ENCODE data around the gene ST7.

ST7 gene

DNA sequence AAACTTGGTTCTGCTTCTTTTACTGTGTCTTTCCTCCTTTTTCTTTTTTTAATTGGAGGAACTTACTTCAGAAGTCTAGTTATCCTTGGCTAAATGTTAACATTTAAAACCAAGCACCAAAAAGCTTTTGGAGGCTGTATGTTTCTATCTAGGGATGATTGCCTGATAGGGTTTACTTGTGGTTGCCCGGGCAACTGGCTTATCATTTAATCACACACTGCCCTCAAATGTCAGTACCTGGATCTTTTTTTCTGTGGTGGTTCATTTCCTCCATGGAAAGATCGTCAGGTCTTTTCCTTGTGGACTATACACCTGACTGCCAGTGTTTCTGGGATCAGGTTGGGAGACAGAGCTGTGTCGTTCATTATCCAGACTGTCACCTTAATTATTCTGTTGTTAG, 196.4 kb downstream of the ST7 start:
- Histone ChIP-seq H3K4me1 (ENCODE audit: control insufficient read depth in 5 of 5, insufficient read depth in 5 of 5, low read length in 5 of 5) (peaks cover 0 to 4% (median 0%) of the 10 kb centered on the region in 5 donors), H3K36me3 (ENCODE audit: control insufficient read depth in 5 of 5, insufficient read depth in 5 of 5, low read length in 5 of 5) (no peaks in the 10 kb centered on the region)

DNA sequence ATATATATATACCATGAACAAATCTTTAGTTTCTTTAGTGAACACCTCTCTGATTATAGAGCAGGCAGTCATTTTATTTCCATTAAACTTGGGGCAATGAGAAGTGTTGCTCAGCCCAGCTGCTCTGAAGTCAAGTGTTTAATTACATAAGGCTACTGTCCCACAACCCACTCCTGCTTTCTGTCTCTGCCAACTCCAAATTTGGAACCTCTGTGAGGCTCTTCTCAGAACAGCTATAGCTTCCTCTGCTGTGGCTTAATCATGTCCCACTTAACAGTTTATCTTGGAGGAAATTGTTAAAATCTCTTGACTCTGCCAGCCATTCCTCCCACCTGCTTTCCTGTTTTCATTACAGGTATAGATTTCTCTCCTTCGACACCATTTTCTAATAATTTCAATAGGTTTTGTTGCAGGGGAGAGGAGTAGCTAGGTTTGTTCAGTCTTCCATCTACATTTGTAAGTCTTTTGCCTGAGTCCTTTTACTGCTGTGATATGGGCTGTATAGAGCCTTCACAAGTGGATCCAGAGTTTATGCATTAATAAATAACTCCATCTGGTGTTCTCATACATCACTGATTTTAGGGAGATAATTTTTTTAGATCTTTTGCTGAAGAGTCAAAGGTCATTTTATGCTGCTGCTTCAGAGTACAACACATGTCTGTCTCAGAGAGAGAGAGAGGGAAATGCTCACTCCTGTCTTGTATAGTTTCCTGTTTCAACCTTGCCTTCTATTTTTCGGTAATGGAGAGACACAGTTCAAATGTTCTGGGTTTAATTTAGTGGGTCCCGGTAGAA, 199.1 kb downstream of the ST7 start:
- no peaks in the 10 kb centered on the region for H3K9me3 ChIP-seq (ENCODE audit: control insufficient read depth in 5 of 5, low read length in 5 of 5)
- no peak overlapping the region for H3K27ac ChIP-seq (ENCODE audit: low read depth, low read length)
- H3K27me3 ChIP-seq (ENCODE audit: control insufficient read depth in 5 of 5, insufficient read depth in 4 of 5, low read length in 5 of 5): no peaks in the 10 kb centered on the region
- H3K36me3 ChIP-seq (ENCODE audit: control insufficient read depth in 5 of 5, insufficient read depth in 5 of 5, low read length in 5 of 5): no peaks in the 10 kb centered on the region
- H3K4me1 ChIP-seq (ENCODE audit: control insufficient read depth in 5 of 5, insufficient read depth in 5 of 5, low read length in 5 of 5): peaks cover 0 to 3% (median 2%) of the 10 kb centered on the region in 5 donors
- no peak overlapping the region for H3K9ac ChIP-seq (ENCODE audit: low read length in 5 of 5)
- H3K4me3 ChIP-seq (ENCODE audit: low read depth in 1 of 5, low read length in 5 of 5): no peak overlapping the region

More for the DNA sequence above, 196.4 kb downstream of the ST7 start:
- Histone ChIP-seq H3K4me3 (ENCODE audit: low read depth in 1 of 5, low read length in 5 of 5) (no peak overlapping the region), H3K27me3 (ENCODE audit: control insufficient read depth in 5 of 5, insufficient read depth in 4 of 5, low read length in 5 of 5) (no peaks in the 10 kb centered on the region), H3K9me3 (ENCODE audit: control insufficient read depth in 5 of 5, low read length in 5 of 5) (no peaks in the 10 kb centered on the region), H3K9ac (ENCODE audit: low read length in 5 of 5) (no peak overlapping the region), H3K27ac (ENCODE audit: low read depth, low read length) (no peak overlapping the region)

DNA sequence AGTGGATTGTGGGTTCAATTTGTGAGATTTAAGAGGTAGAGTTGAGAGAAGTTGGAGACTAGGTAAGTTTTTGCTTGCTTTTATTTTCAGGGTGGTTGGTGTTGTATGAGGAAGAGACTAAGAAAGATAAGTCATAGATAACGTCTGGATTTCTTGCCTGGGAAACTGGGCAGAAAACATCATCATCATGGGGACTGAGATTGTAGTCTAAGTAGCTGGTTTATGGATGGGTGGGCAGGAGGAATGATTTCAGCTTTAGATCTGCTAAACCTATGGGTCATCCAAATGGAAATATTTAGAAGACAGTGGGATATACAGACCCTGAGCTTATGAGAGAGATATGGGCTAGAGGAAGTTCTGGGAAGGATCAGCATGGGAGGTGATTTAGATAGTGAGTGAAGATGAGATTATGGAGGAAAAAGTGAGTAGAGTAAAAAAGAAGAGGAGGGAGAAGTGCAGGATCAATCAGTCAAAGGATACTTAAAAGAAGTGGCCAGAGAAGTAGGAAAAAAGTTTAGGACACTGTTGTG, 199.8 kb downstream of the ST7 start:
- H3K9me3 ChIP-seq (ENCODE audit: control insufficient read depth in 5 of 5, low read length in 5 of 5): no peaks in the 10 kb centered on the region
- no peak overlapping the region for H3K27ac ChIP-seq (ENCODE audit: low read depth, low read length)
- no peaks in the 10 kb centered on the region for H3K36me3 ChIP-seq (ENCODE audit: control insufficient read depth in 5 of 5, insufficient read depth in 5 of 5, low read length in 5 of 5)
- H3K4me1 ChIP-seq (ENCODE audit: control insufficient read depth in 5 of 5, insufficient read depth in 5 of 5, low read length in 5 of 5): peaks cover 0 to 10% (median 8%) of the 10 kb centered on the region in 5 donors
- no peak overlapping the region for H3K9ac ChIP-seq (ENCODE audit: low read length in 5 of 5)
- no peak overlapping the region for H3K4me3 ChIP-seq (ENCODE audit: low read depth in 1 of 5, low read length in 5 of 5)
- H3K27me3 ChIP-seq (ENCODE audit: control insufficient read depth in 5 of 5, insufficient read depth in 4 of 5, low read length in 5 of 5): no peaks in the 10 kb centered on the region

DNA sequence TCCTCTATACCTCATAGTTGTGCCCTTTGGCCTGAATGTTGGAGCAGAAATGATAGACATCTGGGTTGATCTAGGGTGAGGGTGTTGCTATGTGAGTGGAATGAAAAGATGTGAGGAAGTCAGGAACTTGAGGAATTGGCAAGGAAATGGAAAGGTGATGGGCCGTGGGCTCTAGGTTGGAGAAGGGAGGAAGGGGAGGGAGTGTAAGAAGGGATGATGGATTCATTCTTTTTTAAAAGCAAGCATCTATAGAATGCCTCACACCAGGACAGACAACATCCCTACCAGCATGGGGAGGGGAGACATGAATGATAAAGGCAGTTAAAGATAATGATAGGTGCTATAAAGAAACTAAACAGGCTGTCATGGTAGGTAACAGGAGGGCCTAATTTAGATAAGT, 201.4 kb downstream of the ST7 start:
- Histone ChIP-seq H3K27ac (ENCODE audit: low read depth, low read length) (no peak overlapping the region), H3K4me1 (ENCODE audit: control insufficient read depth in 5 of 5, insufficient read depth in 5 of 5, low read length in 5 of 5) (peaks cover 0 to 16% (median 8%) of the 10 kb centered on the region in 5 donors), H3K9ac (ENCODE audit: low read length in 5 of 5) (no peak overlapping the region), H3K4me3 (ENCODE audit: low read depth in 1 of 5, low read length in 5 of 5) (no peak overlapping the region), H3K27me3 (ENCODE audit: control insufficient read depth in 5 of 5, insufficient read depth in 4 of 5, low read length in 5 of 5) (no peaks in the 10 kb centered on the region), H3K36me3 (ENCODE audit: control insufficient read depth in 5 of 5, insufficient read depth in 5 of 5, low read length in 5 of 5) (no peaks in the 10 kb centered on the region), H3K9me3 (ENCODE audit: control insufficient read depth in 5 of 5, low read length in 5 of 5) (no peaks in the 10 kb centered on the region)

DNA sequence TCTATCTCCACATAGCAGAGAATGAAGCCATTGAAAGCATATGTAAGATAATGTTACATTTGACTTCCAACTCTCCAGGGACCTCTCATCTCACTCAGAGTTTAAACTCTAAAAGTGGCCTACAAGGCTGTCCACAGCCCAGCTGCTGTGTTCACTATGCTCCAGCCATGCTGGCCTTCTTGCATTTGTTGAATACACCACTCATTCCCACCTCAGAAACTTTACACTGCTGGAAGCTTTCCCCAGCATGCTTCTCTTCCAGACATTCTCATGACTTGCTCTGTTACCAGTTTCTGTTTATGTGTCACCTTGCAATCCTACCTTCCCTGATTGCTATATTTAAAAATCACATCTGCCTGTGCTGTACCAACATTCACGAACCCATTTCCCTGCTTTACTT, 202.4 kb downstream of the ST7 start:
- H3K4me1 ChIP-seq (ENCODE audit: control insufficient read depth in 5 of 5, insufficient read depth in 5 of 5, low read length in 5 of 5): peaks cover 0 to 16% (median 8%) of the 10 kb centered on the region in 5 donors
- no peaks in the 10 kb centered on the region for H3K36me3 ChIP-seq (ENCODE audit: control insufficient read depth in 5 of 5, insufficient read depth in 5 of 5, low read length in 5 of 5)
- H3K27me3 ChIP-seq (ENCODE audit: control insufficient read depth in 5 of 5, insufficient read depth in 4 of 5, low read length in 5 of 5): no peaks in the 10 kb centered on the region
- no peaks in the 10 kb centered on the region for H3K9me3 ChIP-seq (ENCODE audit: control insufficient read depth in 5 of 5, low read length in 5 of 5)
- H3K9ac ChIP-seq (ENCODE audit: low read length in 5 of 5): no peak overlapping the region
- H3K27ac ChIP-seq (ENCODE audit: low read depth, low read length): no peak overlapping the region
- H3K4me3 ChIP-seq (ENCODE audit: low read depth in 1 of 5, low read length in 5 of 5): no peak overlapping the region

DNA sequence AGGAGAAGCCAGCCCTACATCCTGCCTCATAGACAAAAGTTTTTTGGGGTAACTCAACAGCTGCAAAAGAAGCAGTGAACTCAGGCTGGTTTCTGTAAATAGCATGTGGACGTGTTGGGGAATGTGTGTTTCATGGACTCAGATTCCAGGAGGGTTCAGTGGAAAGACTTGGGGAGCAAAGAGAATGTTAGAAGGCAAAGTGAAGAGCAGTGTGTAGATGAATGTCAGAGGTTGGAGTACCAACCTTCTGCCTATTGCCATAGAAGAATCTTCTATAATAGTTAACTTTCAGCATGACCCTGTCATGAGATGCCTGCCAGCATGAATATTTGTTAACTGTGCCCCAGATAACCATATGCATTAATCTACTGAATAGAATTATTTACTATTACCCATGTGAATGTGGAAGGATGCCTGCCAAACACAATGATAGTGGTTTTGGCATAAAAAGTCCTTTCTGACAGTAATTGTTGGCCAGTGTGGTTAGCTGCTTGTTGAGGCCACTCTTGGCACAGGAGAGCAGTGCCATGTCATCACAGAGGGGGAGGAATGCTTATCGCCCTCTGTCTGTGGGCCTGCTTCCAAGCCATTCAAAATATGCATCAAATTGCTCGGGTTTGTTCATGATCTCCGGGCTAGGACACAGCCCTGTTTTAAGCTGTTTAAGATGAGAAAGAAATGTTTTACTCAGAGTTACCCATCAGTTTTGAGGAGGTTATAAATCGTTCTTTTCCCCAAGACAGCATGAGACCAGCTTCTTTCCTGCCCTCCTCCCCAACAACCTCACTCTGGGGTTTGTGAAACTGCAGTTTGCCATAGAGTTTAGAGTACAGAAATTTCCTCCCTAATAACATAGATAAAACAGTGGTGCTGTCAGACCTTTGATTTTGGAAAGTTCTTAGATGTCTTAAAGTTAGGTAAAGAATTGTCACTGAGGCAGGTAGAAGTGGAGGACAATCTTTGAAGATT, 204.2 kb downstream of the ST7 start:
- no peak overlapping the region for H3K9ac ChIP-seq (ENCODE audit: low read length in 5 of 5)
- H3K27ac ChIP-seq (ENCODE audit: low read depth, low read length): no peak overlapping the region
- H3K4me3 ChIP-seq (ENCODE audit: low read depth in 1 of 5, low read length in 5 of 5): no peak overlapping the region
- no peaks in the 10 kb centered on the region for H3K9me3 ChIP-seq (ENCODE audit: control insufficient read depth in 5 of 5, low read length in 5 of 5)
- no peaks in the 10 kb centered on the region for H3K36me3 ChIP-seq (ENCODE audit: control insufficient read depth in 5 of 5, insufficient read depth in 5 of 5, low read length in 5 of 5)
- H3K4me1 ChIP-seq (ENCODE audit: control insufficient read depth in 5 of 5, insufficient read depth in 5 of 5, low read length in 5 of 5): peaks cover 0 to 16% (median 8%) of the 10 kb centered on the region in 5 donors
- H3K27me3 ChIP-seq (ENCODE audit: control insufficient read depth in 5 of 5, insufficient read depth in 4 of 5, low read length in 5 of 5): no peaks in the 10 kb centered on the region

DNA sequence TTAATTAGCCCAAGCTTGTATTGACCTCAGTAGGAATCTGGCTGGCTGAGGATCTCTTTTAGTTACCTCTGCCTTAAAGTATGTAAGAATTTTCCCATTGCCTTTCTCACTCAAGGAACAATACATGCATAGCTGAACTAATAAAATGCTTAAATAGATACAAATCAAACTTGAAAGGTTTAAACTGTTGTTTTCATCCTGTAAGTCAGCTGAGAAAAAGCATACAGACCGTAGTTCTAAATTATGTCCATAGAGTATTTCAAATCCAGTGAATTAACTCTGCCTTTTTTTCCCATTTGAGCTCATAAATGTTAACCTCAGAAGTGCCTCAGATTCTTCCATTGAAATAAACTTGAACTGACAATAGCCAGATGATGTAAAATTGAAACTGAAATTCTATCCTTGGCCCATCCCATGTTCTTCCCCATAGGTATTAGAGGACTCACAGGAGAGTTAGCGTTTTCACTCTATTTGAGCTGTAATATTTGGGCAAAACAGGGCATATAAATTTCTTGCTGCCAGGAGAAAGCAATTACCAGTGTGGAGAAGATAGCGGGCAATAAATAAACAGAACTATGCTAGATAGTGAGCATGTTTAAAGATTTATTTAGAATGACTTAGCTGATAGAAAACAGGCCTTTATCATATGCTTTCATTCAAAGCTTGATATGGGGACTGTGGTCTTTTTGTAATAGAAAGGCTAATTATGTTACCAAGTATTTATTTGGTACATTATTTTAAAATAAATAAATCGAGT, 205.8 kb downstream of the ST7 start:
- no peaks in the 10 kb centered on the region for H3K9me3 ChIP-seq (ENCODE audit: control insufficient read depth in 5 of 5, low read length in 5 of 5)
- no peaks in the 10 kb centered on the region for H3K27me3 ChIP-seq (ENCODE audit: control insufficient read depth in 5 of 5, insufficient read depth in 4 of 5, low read length in 5 of 5)
- no peak overlapping the region for H3K4me3 ChIP-seq (ENCODE audit: low read depth in 1 of 5, low read length in 5 of 5)
- H3K4me1 ChIP-seq (ENCODE audit: control insufficient read depth in 5 of 5, insufficient read depth in 5 of 5, low read length in 5 of 5): peaks cover 0 to 16% (median 8%) of the 10 kb centered on the region in 5 donors
- H3K36me3 ChIP-seq (ENCODE audit: control insufficient read depth in 5 of 5, insufficient read depth in 5 of 5, low read length in 5 of 5): no peaks in the 10 kb centered on the region
- H3K27ac ChIP-seq (ENCODE audit: low read depth, low read length): no peak overlapping the region
- H3K9ac ChIP-seq (ENCODE audit: low read length in 5 of 5): no peak overlapping the region

DNA sequence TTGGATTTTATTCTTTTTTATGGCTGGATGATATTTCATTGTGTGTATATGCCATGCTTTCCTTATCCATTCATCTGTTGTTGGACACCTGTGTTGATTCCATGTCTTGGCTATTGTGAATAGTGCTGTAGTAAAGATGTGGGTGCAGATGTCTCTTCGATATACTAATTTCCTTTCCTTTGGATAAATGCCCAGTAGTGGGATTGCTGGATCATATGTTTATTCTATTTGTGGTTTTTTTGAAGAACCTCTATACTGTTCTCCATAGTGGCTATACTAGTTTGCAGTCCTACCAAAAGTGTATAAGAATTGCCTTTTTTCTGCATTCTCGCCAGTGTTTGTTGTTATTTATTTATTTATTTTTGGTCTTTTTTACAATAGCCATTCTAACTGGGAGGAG, 209.8 kb downstream of the ST7 start:
- Histone ChIP-seq H3K9ac (ENCODE audit: low read length in 5 of 5) (no peak overlapping the region), H3K4me3 (ENCODE audit: low read depth in 1 of 5, low read length in 5 of 5) (no peak overlapping the region), H3K27ac (ENCODE audit: low read depth, low read length) (no peak overlapping the region), H3K4me1 (ENCODE audit: control insufficient read depth in 5 of 5, insufficient read depth in 5 of 5, low read length in 5 of 5) (peaks cover 0 to 7% (median 2%) of the 10 kb centered on the region in 5 donors), H3K9me3 (ENCODE audit: control insufficient read depth in 5 of 5, low read length in 5 of 5) (no peaks in the 10 kb centered on the region), H3K36me3 (ENCODE audit: control insufficient read depth in 5 of 5, insufficient read depth in 5 of 5, low read length in 5 of 5) (no peaks in the 10 kb centered on the region), H3K27me3 (ENCODE audit: control insufficient read depth in 5 of 5, insufficient read depth in 4 of 5, low read length in 5 of 5) (no peaks in the 10 kb centered on the region)

DNA sequence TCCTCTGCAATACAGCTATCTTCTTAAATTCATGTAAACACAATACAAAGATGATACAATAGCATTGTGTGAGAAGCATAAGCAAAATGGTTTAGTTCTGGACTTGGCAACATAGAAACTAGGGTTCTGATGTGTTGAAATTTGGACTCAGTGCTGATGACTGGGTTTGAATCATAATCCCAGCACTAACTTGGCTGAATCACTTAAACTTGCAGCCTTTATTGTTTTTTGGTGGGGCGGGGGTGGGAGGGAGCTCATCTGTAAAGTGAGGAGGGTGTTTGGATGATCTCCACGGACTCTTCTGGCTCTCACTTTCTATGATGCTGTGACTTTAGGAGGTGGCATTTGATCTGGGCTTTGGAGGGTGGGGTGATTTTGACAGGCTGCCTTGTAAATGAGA, 211.3 kb downstream of the ST7 start:
- H3K27ac ChIP-seq (ENCODE audit: low read depth, low read length): no peak overlapping the region
- no peak overlapping the region for H3K9ac ChIP-seq (ENCODE audit: low read length in 5 of 5)
- H3K4me1 ChIP-seq (ENCODE audit: control insufficient read depth in 5 of 5, insufficient read depth in 5 of 5, low read length in 5 of 5): peaks cover 0 to 2% (median 0%) of the 10 kb centered on the region in 5 donors
- H3K36me3 ChIP-seq (ENCODE audit: control insufficient read depth in 5 of 5, insufficient read depth in 5 of 5, low read length in 5 of 5): no peaks in the 10 kb centered on the region
- no peak overlapping the region for H3K4me3 ChIP-seq (ENCODE audit: low read depth in 1 of 5, low read length in 5 of 5)
- H3K27me3 ChIP-seq (ENCODE audit: control insufficient read depth in 5 of 5, insufficient read depth in 4 of 5, low read length in 5 of 5): no peaks in the 10 kb centered on the region
- H3K9me3 ChIP-seq (ENCODE audit: control insufficient read depth in 5 of 5, low read length in 5 of 5): no peaks in the 10 kb centered on the region

Measured in subcutaneous abdominal adipose tissue (tissue), 5 donors.